ENCODE results near the gene LCN12.
A peak's percentile ranks its signal among the peaks of the same experiment; 100 is the strongest.

LCN12 gene

GRCh38 chr9:136949817-136950655 lies 2.0 kb upstream of the LCN12 start:
- peak overlapping the region; percentile 48 for H3K4me3 ChIP-seq (replicated peaks; ENCODE audit: low read depth, low read length)
- TF ChIP-seq CTCF (IDR thresholded peaks at IDR 0.05; ENCODE audit: low read depth, low read length, missing control alignments), result no peak
- DNase-seq (ENCODE audit: extremely low read depth, low read depth), result peak; percentile 49

GRCh38 chr9:136950656-136951276 lies 1.3 kb upstream of the LCN12 start:
- DNase-seq (ENCODE audit: extremely low read depth, low read depth), result no peak
- TF ChIP-seq CTCF (IDR thresholded peaks at IDR 0.05; ENCODE audit: low read depth, low read length, missing control alignments), result no peak
- peak overlapping the region; percentile 48 for H3K4me3 ChIP-seq (replicated peaks; ENCODE audit: low read depth, low read length)

GRCh38 chr9:136952321-136952850 lies 313 bp downstream of the LCN12 start:
- no peak for TF ChIP-seq CTCF (IDR thresholded peaks at IDR 0.05; ENCODE audit: low read depth, low read length, missing control alignments)

GRCh38 chr9:136952876-136953770 lies 1.1 kb downstream of the LCN12 start:
- no peak overlapping the region for H3K4me3 ChIP-seq (replicated peaks; ENCODE audit: low read depth, low read length)
- DNase-seq (ENCODE audit: extremely low read depth, low read depth), result no peak
- no peak for TF ChIP-seq CTCF (IDR thresholded peaks at IDR 0.05; ENCODE audit: low read depth, low read length, missing control alignments)

More at GRCh38 chr9:136952321-136952850, 313 bp downstream of the LCN12 start:
- DNase-seq (ENCODE audit: extremely low read depth, low read depth), result no peak
- H3K4me3 ChIP-seq (replicated peaks; ENCODE audit: low read depth, low read length), result no peak overlapping the region

GRCh38 chr9:136953771-136954269 lies 1.7 kb downstream of the LCN12 start:
- no peak overlapping the region for H3K4me3 ChIP-seq (replicated peaks; ENCODE audit: low read depth, low read length)
- TF ChIP-seq CTCF (IDR thresholded peaks at IDR 0.05; ENCODE audit: low read depth, low read length, missing control alignments), result no peak
- DNase-seq (ENCODE audit: extremely low read depth, low read depth), result no peak

Measured in HFF-Myc (cell line).